Measurements from ENCODE around the gene KIAA0825. TPM values are rescaled to one million over a fixed set of nuclear protein-coding genes. Genes with fewer than 3 reads are reported as not detected.

KIAA0825 gene
- total RNA-seq, 2 experiments from 2014 or later, result 0.19 to 0.32 TPM

- Histone ChIP-seq H4K20me1 (ENCODE audit: insufficient read depth, low read length) (no peaks in the 10 kb centered on the region), H3K79me2 (ENCODE audit: insufficient read depth, low read depth, low read length) (no peaks in the 10 kb centered on the region), H3K9me3 (ENCODE audit: low read length) (no peaks in the 10 kb centered on the region), H3K4me3 (ENCODE audit: low read depth, low read length, poor library complexity, severe bottlenecking) (no peak overlapping the region), H2AFZ (ENCODE audit: low read length) (no peak overlapping the region), H3K27ac (ENCODE audit: low read depth, low read length, poor library complexity, severe bottlenecking) (no peak overlapping the region), H3K4me2 (ENCODE audit: low read length) (no peak overlapping the region), H3K36me3 (ENCODE audit: insufficient read depth, low read length) (no peaks in the 10 kb centered on the region), H3K4me1 (ENCODE audit: insufficient read depth, low read length, poor library complexity, severe bottlenecking) (no peaks in the 10 kb centered on the region), H3K9me2 (ENCODE audit: insufficient read depth, low read length) (no peaks in the 10 kb centered on the region)
- intact Hi-C loops (cut with micrococcal nuclease; ENCODE audit: unreplicated experiment), result no loop called here
- BruUV-seq (replicated peaks), result no TSS peak
- no peak for DNase-seq (ENCODE audit: low spot score)
- ChIA-PET CTCF (ENCODE audit: unreplicated experiment) (no interaction called here), POLR2A (no interaction called here)
- TF ChIP-seq EZH2phosphoT487 (IDR thresholded peaks at IDR 0.05; ENCODE audit: borderline replicate concordance, low read depth, low read length) (no peak), CTCF (conservative IDR thresholded peaks at IDR 0.05; ENCODE audit: low read length) (no peak)
Observed at GRCh38 chr5:94337617-94338016, 280.8 kb downstream of the KIAA0825 start.

GRCh38 chr5:94335936-94336335, 282.5 kb downstream of the KIAA0825 start:
- Histone ChIP-seq H2AFZ (ENCODE audit: low read length) (no peak overlapping the region), H4K20me1 (ENCODE audit: insufficient read depth, low read length) (no peaks in the 10 kb centered on the region), H3K4me1 (ENCODE audit: insufficient read depth, low read length, poor library complexity, severe bottlenecking) (no peaks in the 10 kb centered on the region), H3K9me2 (ENCODE audit: insufficient read depth, low read length) (no peaks in the 10 kb centered on the region), H3K9me3 (ENCODE audit: low read length) (no peaks in the 10 kb centered on the region), H3K36me3 (ENCODE audit: insufficient read depth, low read length) (no peaks in the 10 kb centered on the region), H3K27ac (ENCODE audit: low read depth, low read length, poor library complexity, severe bottlenecking) (no peak overlapping the region), H3K4me2 (ENCODE audit: low read length) (no peak overlapping the region), H3K79me2 (ENCODE audit: insufficient read depth, low read depth, low read length) (no peaks in the 10 kb centered on the region), H3K4me3 (ENCODE audit: low read depth, low read length, poor library complexity, severe bottlenecking) (no peak overlapping the region)
- POLR2A ChIA-PET, result no interaction called here
- DNase-seq (ENCODE audit: low spot score), result no peak
- TF ChIP-seq EZH2phosphoT487 (IDR thresholded peaks at IDR 0.05; ENCODE audit: borderline replicate concordance, low read depth, low read length), result no peak
- TF ChIP-seq CTCF (conservative IDR thresholded peaks at IDR 0.05; ENCODE audit: low read length), result no peak
- CTCF ChIA-PET (ENCODE audit: unreplicated experiment), result no interaction called here
- no TSS peak for BruUV-seq (replicated peaks)
- intact Hi-C loops (cut with micrococcal nuclease; ENCODE audit: unreplicated experiment), result loop anchor here (1.0 kb wide), 1 partner anchor 21 kb away; no protein-coding TSS in a partner anchor

DNA sequence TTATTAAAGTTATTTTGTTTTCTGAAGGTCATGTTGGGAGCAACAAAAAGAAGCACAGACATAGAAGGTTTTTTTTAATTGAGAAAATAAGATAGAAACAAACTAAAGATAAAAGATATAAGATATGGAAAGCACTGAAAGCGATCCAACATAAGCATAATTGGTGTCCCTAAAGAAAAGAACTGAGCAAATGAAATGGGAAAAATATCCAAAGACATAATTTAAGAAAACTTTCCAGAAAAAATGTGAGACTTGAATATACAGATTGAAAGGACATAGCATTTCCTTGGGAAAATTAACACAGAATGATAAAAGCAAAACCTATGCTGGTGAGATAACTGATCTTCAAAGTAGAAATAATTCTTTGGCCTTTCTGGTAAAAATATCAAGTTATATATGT, 289.3 kb downstream of the KIAA0825 start:
- Histone ChIP-seq H3K27ac (ENCODE audit: low read depth, low read length, poor library complexity, severe bottlenecking) (no peak overlapping the region), H3K4me2 (ENCODE audit: low read length) (no peak overlapping the region), H2AFZ (ENCODE audit: low read length) (no peak overlapping the region), H3K9me2 (ENCODE audit: insufficient read depth, low read length) (no peaks in the 10 kb centered on the region), H4K20me1 (ENCODE audit: insufficient read depth, low read length) (no peaks in the 10 kb centered on the region), H3K4me1 (ENCODE audit: insufficient read depth, low read length, poor library complexity, severe bottlenecking) (no peaks in the 10 kb centered on the region), H3K4me3 (ENCODE audit: low read depth, low read length, poor library complexity, severe bottlenecking) (no peak overlapping the region), H3K79me2 (ENCODE audit: insufficient read depth, low read depth, low read length) (no peaks in the 10 kb centered on the region), H3K9me3 (ENCODE audit: low read length) (no peaks in the 10 kb centered on the region), H3K36me3 (ENCODE audit: insufficient read depth, low read length) (no peaks in the 10 kb centered on the region)
- intact Hi-C loops (cut with micrococcal nuclease; ENCODE audit: unreplicated experiment), result no loop called here
- TF ChIP-seq EZH2phosphoT487 (IDR thresholded peaks at IDR 0.05; ENCODE audit: borderline replicate concordance, low read depth, low read length), result no peak
- TF ChIP-seq CTCF (conservative IDR thresholded peaks at IDR 0.05; ENCODE audit: low read length), result no peak
- POLR2A ChIA-PET, result no interaction called here
- CTCF ChIA-PET (ENCODE audit: unreplicated experiment), result no interaction called here
- no TSS peak for BruUV-seq (replicated peaks)
- DNase-seq (ENCODE audit: low spot score), result no peak
